K562 (cell line): ENCODE measurements around the gene BRAT1. TPM values are rescaled to one million over a fixed set of nuclear protein-coding genes. Genes with fewer than 3 reads are reported as not detected.

Source experiments
- ATAC-seq: fragments of 200-7000 bp; cut with Tn5 transposase; 3 replicates; pipeline ENCODE4 v1.9.1; 2020; ENCODE audit warnings: moderate library complexity
- BruUV-seq: library from RNA; stranded (reverse); fragments of 400-500 nt; replicated peaks from 2 replicates; lab custom pipeline; 2021; lab: Mats Ljungman, UMichigan
- CTCF ChIA-PET: fragments of 300-600 bp; formaldehyde crosslinking; extraction: SDS; loops from one replicate; lab custom pipeline; 2021; ENCODE audit warnings: low intra/inter-chr PET ratio; lab: Yijun Ruan, JAX
- POLR2A ChIA-PET: fragments of 300-600, 350-650 bp; sonication (Branson Sonifier 250); formaldehyde crosslinking; extraction: SDS; loops from one replicate; lab custom pipeline; 2021; ENCODE audit warnings: antibody characterized with exemption, inconsistent platforms; lab: Yijun Ruan, JAX
- DNase-seq, 4 experiments: peaks; one replicate each; pipeline versions ENCODE4 v3.0.0 to v3.0.0-alpha.2; 2011 to 2018; ENCODE audit warnings: low spot score in 3 of 4, mixed read lengths in 3 of 4; ENCODE audit errors: extremely low read depth in 1 of 4
- FAIRE-seq: peaks from 2 replicates; lab custom pipeline; 2011; peaks lifted over from hg19 to GRCh38; lab: Jason Lieb, UNC
- H2AFZ ChIP-seq: 2 replicates; pipeline ENCODE4 v1.6.0; 2011; ENCODE audit warnings: low read depth, low read length, control low read depth, inconsistent platforms
- H3K27ac ChIP-seq: fragments of 200-600 bp; 3 replicates; pipeline ENCODE4 v1.8.0; 2011; ENCODE audit warnings: low read depth, mild to moderate bottlenecking, control low read depth, inconsistent platforms, low read length, moderate library complexity, mixed read lengths; ENCODE audit errors: extremely low read depth
- H3K27me3 ChIP-seq, 2 experiments: fragments of 300-600 bp in 1 of 2; 2 replicates in 1 of 2; 3 replicates in 1 of 2; pipeline versions ENCODE4 v1.6.0 to v1.8.0; 2011; ENCODE audit warnings: inconsistent platforms in 2 of 2, low read length in 2 of 2, mild to moderate bottlenecking in 1 of 2, mixed read lengths in 1 of 2, moderate library complexity in 1 of 2; ENCODE audit not compliant: control insufficient read depth in 2 of 2, insufficient read depth in 2 of 2
- H3K36me3 ChIP-seq: fragments of 300-600 bp; 3 replicates; pipeline ENCODE4 v1.8.0; 2011; ENCODE audit warnings: mild to moderate bottlenecking, low read length, inconsistent platforms; ENCODE audit not compliant: control insufficient read depth, insufficient read depth
- H3K4me1 ChIP-seq, 2 experiments: fragments of 200-600 bp in 1 of 2; replicated peaks in 1 of 2; 2 replicates in 1 of 2; 3 replicates in 1 of 2; pipeline versions ENCODE4 v1.5.1 to v1.8.0; 2011; ENCODE audit warnings: inconsistent platforms in 2 of 2, low read length in 2 of 2, mild to moderate bottlenecking in 1 of 2, mixed read lengths in 1 of 2, moderate library complexity in 1 of 2; ENCODE audit not compliant: control insufficient read depth in 2 of 2, insufficient read depth in 2 of 2
- H3K4me2 ChIP-seq: 2 replicates; pipeline ENCODE4 v1.6.1; 2011; ENCODE audit warnings: low read length, control low read depth, inconsistent platforms, mixed read lengths; ENCODE audit not compliant: insufficient read depth
- H3K4me3 ChIP-seq: fragments of 200-600 bp; sonication (generic), shearing (Covaris generic); 2 replicates; pipeline ENCODE4 v1.5.1; 2016; ENCODE audit warnings: control low read depth, inconsistent platforms
- H3K79me2 ChIP-seq: fragments of 200-600 bp; 3 replicates; pipeline ENCODE4 v1.8.0; 2011; ENCODE audit warnings: low read length, inconsistent platforms; ENCODE audit not compliant: control insufficient read depth, insufficient read depth
- H3K9ac ChIP-seq, 2 experiments: 2 replicates each; pipeline versions ENCODE4 v1.6.0 to v1.6.1; 2011; ENCODE audit warnings: low read depth in 2 of 2, low read length in 2 of 2, control low read depth in 1 of 2, inconsistent platforms in 1 of 2, mild to moderate bottlenecking in 1 of 2, mixed read lengths in 1 of 2; ENCODE audit not compliant: insufficient read depth in 1 of 2
- H3K9me1 ChIP-seq: one replicate; pipeline ENCODE4 v1.6.0; 2011; ENCODE audit warnings: inconsistent platforms, mild to moderate bottlenecking, low read length, moderate library complexity; ENCODE audit not compliant: control insufficient read depth, insufficient read depth
- H3K9me3 ChIP-seq: replicated peaks from 2 replicates; pipeline ENCODE4 v1.5.1; 2011; ENCODE audit warnings: low read depth, low read length, inconsistent platforms; ENCODE audit not compliant: control insufficient read depth, insufficient read depth
- H4K20me1 ChIP-seq: replicated peaks from 2 replicates; pipeline ENCODE4 v1.6.1; 2011; ENCODE audit warnings: low read length, inconsistent platforms, mixed read lengths; ENCODE audit not compliant: control insufficient read depth, insufficient read depth
- CCNT2 ChIP-seq: IDR thresholded peaks from 2 replicates; pipeline ENCODE4 v1.6.1; 2011; ENCODE audit warnings: borderline replicate concordance, low read depth, mild to moderate bottlenecking, moderate library complexity, mixed read lengths, low read length; ENCODE audit not compliant: insufficient read length; ENCODE audit errors: extremely low read depth
- CHD4 ChIP-seq: fragments of 200-600 bp; sonication (generic); IDR thresholded peaks from 3 replicates; pipeline ENCODE4 v1.6.1; 2012; ENCODE audit warnings: low read depth, mild to moderate bottlenecking, mixed read lengths, low read length, inconsistent platforms; ENCODE audit not compliant: insufficient read depth, insufficient replicate concordance, poor library complexity, severe bottlenecking
- EGR1 ChIP-seq: fragments of 450-650 bp; conservative IDR thresholded peaks from 2 replicates; pipeline ENCODE4 v1.6.1; 2017; ENCODE audit warnings: mild to moderate bottlenecking
- ELK1 ChIP-seq: sonication (generic); formaldehyde crosslinking; IDR thresholded peaks from 2 replicates; pipeline ENCODE4 v1.8.1; 2022; ENCODE audit warnings: missing genetic modification reagents
- FOXK1 ChIP-seq: sonication (generic); formaldehyde crosslinking; IDR thresholded peaks from 2 replicates; pipeline ENCODE4 v1.8.0; 2022; ENCODE audit warnings: missing genetic modification reagents, mild to moderate bottlenecking, borderline replicate concordance
- HMGN3 ChIP-seq: IDR thresholded peaks from 2 replicates; pipeline ENCODE4 v1.6.1; 2011; ENCODE audit warnings: borderline replicate concordance, low read depth, mild to moderate bottlenecking, mixed read lengths, low read length; ENCODE audit not compliant: insufficient read length; ENCODE audit errors: extremely low read depth
- JUND ChIP-seq, 2 experiments: IDR thresholded peaks; 2 replicates in 1 of 2; 3 replicates in 1 of 2; pipeline ENCODE4 v1.6.1; 2011; ENCODE audit warnings: borderline replicate concordance in 2 of 2, low read depth in 2 of 2, low read length in 2 of 2, improper control_type of control experiment in 1 of 2, missing biosample characterization in 1 of 2, missing genetic modification characterization in 1 of 2, missing genetic modification reagents in 1 of 2
- MEF2D ChIP-seq: conservative IDR thresholded peaks from 2 replicates; pipeline ENCODE4 v1.6.1; 2016; ENCODE audit warnings: low read depth, missing genetic modification characterization, missing compliant biosample characterization
- PURB ChIP-seq: sonication (generic); formaldehyde crosslinking; IDR thresholded peaks from 2 replicates; pipeline ENCODE4 v1.9.0; 2021; ENCODE audit warnings: low read depth, mild to moderate bottlenecking, missing genetic modification reagents
- SAP30 ChIP-seq: fragments of 200-600 bp; sonication (generic); IDR thresholded peaks from 2 replicates; pipeline ENCODE4 v1.6.1; 2012; ENCODE audit warnings: borderline replicate concordance, low read depth, mild to moderate bottlenecking, moderate library complexity, low read length, control low read depth, inconsistent platforms; ENCODE audit not compliant: insufficient read depth, poor library complexity, severe bottlenecking
- SMAD3 ChIP-seq: fragments of 450-650 bp; formaldehyde crosslinking; conservative IDR thresholded peaks from 2 replicates; pipeline ENCODE4 v1.4.0; 2020; ENCODE audit warnings: mild to moderate bottlenecking
- SMARCA4 ChIP-seq: fragments of 450-650 bp; IDR thresholded peaks from 2 replicates; pipeline ENCODE4 v1.6.1; 2016
- ZNF263 ChIP-seq: sonication (generic); formaldehyde crosslinking; IDR thresholded peaks from 2 replicates; pipeline ENCODE4 v1.8.0; 2022; ENCODE audit warnings: mild to moderate bottlenecking, missing genetic modification reagents, borderline replicate concordance
- WGBS: fragments of 100-300 bp; shearing (Covaris generic); methylation state at CpG from one replicate; pipeline ENCODE4 v1.1.6; 2016; ENCODE audit warnings: low coverage, mixed read lengths; ENCODE audit not compliant: insufficient coverage; ENCODE audit errors: missing lambda C conversion rate; 5-methylcytosine and 5-hydroxymethylcytosine counted together
- in situ Hi-C: fragments of 300-500 bp; cut with MboI; formaldehyde crosslinking; loops from 4 replicates; pipeline ENCODE4 v1.15.0; 2018; ENCODE audit warnings: inconsistent platforms, mixed read lengths
- intact Hi-C: fragments of 100-400 bp; cut with micrococcal nuclease; formaldehyde crosslinking; loops from 2 replicates; pipeline ENCODE4 v1.14.2; 2022
- polyA plus RNA-seq, 8 experiments: library from polyadenylated mRNA; depleted of rRNA in 4 of 8; stranded (reverse) in 5 of 8; unstranded in 3 of 8; fragments of >200 nt; fragmentation: Nextera tagmentation in 2 of 8; fragmentation: Illumina TruSeq in 1 of 8; extraction: Ambion mirVana in 2 of 8; extraction: Trizol in 1 of 8; gene quantifications; 2 replicates each; pipeline versions ENCODE4 v1.2.1 to v1.2.3, GENCODE V29; 2011 to 2014; ENCODE audit warnings: inconsistent platforms in 1 of 8, missing spikeins in 1 of 8
- total RNA-seq, 7 experiments: library from RNA; depleted of rRNA in 6 of 7; stranded (reverse); fragments of >200 nt in 6 of 7; fragmentation: Illumina TruSeq in 2 of 7; extraction: Trizol in 2 of 7; gene quantifications; 2 replicates each; pipeline versions ENCODE4 v1.2.1 to v1.2.3, GENCODE V29; 2011 to 2021; ENCODE audit warnings: low replicate concordance in 1 of 7
- TF ChIP-seq, protein P1 (sequence below): fragments of 150-350 bp; IDR thresholded peaks from 2 replicates; pipeline ENCODE4 v1.6.1; 2014; ENCODE audit warnings: low read depth, mild to moderate bottlenecking, low read length, borderline replicate concordance

The BRAT1 gene
- total and polyA plus RNA-seq, 9 of the 15 experiments (the other 6 are each of a cell fraction or from before 2014, with no cell fraction given) = 0.13 to 49.6 (median 10.5) TPM

DNA sequence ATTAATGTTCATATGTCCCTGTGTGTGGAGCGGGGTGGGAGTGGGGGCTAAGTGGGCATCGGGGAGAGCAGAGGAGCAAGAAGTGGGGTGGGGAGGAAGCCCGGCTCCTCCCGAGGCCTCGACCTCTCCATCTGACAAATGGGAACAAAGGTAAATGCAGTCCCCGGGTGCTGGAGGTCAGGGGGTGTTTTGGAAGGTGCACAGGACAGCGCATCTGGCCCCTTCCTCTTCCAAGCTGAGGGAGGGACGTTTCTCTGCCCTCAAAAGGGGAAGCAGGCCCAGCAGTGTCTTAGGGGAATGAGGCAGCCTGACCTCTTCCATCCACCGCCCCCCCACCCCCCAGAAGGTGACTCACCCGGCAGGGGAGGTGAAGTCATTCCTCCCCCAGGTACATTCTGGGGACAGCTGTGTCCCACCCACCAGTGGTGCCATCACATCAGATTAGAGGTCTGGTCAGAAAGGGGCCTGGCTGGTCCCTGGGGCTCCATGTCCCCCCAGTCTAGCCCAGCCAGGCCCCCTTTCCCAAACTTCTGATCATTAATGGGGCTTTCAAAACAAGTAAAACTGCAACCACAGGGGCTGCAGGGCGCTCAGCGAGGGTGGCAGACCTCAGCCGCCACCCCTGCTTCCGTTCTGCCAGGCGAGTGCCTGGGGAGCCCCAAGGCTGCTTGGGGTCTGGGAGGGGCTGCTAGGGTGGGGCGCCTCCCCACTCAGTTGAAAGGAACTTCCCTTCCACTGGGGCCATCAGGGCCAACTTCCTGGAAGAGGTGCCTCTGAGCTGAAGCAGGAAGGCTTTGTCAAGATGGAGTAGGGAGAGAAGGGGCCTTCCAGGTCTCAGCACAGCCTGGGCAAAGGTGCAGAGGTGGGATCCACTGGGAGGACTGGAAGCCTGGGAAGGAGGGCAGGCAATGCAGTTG, 25.0 kb downstream of the BRAT1 start:
- peaks cover 25 to 61% of the 10 kb centered on the region in 2 experiments for H3K4me1 ChIP-seq
- ATAC-seq = peak; percentile 38
- POLR2A ChIA-PET = interaction anchor here (0.7 kb wide), 1 partner anchor 153 kb away, joined by 3 read pairs; no protein-coding TSS in a partner anchor
- WGBS = 30% methylated on average over 6 of the region's 16 CpGs
- no peaks in the 10 kb centered on the region for H3K36me3 ChIP-seq
- H3K9ac ChIP-seq = peak overlapping the region in 1 of 2 experiments; percentile 53; a peak in 2 of 4 replicates
- H4K20me1 ChIP-seq = no peaks in the 10 kb centered on the region
- FAIRE-seq = peak; percentile 69
- intact Hi-C loops = no loop called here
- BruUV-seq = no TSS peak
- no peaks in the 10 kb centered on the region for H3K27me3 ChIP-seq
- no peaks in the 10 kb centered on the region for H3K9me1 ChIP-seq
- CTCF ChIA-PET = no interaction called here
- H3K27ac ChIP-seq = peak overlapping the region; percentile 42; the same call in 1 of the 3 replicates
- peak; percentile 78 to 86 (median 81) for DNase-seq
- H3K9me3 ChIP-seq = no peaks in the 10 kb centered on the region
- no peak overlapping the region for H3K4me3 ChIP-seq
- H3K4me2 ChIP-seq = no peak overlapping the region
- H3K79me2 ChIP-seq = no peaks in the 10 kb centered on the region
- in situ Hi-C loops = no loop called here
- H2AFZ ChIP-seq = no peak overlapping the region; the same call in 1 of the 2 replicates
- peak; percentile 60 for TF ChIP-seq CHD4
- TF ChIP-seq PURB = no peak
- TF ChIP-seq HMGN3 = no peak
- TF ChIP-seq FOXK1 (CRISPR knock-in tag) = no peak
- TF ChIP-seq SAP30 = no peak
- no peak for TF ChIP-seq ELK1 (CRISPR knock-in tag)
- peak; percentile 93 for TF ChIP-seq EGR1
- peak; percentile 98 for TF ChIP-seq JUND (IDR thresholded peaks at IDR 0.05; ENCODE audit: borderline replicate concordance, low read depth, low read length)
- TF ChIP-seq JUND (tag; IDR thresholded peaks at IDR 0.05; ENCODE audit: borderline replicate concordance, low read depth, low read length) = peak; percentile 89; the same call in 1 of the 3 replicates
- TF ChIP-seq ZNF263 (CRISPR knock-in tag) = peak; percentile 30; the same call in 1 of the 2 replicates
- TF ChIP-seq SMAD3 = no peak
- no peak for TF ChIP-seq CCNT2
- peak; percentile 87 for TF ChIP-seq SMARCA4
- TF ChIP-seq, protein P1, sequence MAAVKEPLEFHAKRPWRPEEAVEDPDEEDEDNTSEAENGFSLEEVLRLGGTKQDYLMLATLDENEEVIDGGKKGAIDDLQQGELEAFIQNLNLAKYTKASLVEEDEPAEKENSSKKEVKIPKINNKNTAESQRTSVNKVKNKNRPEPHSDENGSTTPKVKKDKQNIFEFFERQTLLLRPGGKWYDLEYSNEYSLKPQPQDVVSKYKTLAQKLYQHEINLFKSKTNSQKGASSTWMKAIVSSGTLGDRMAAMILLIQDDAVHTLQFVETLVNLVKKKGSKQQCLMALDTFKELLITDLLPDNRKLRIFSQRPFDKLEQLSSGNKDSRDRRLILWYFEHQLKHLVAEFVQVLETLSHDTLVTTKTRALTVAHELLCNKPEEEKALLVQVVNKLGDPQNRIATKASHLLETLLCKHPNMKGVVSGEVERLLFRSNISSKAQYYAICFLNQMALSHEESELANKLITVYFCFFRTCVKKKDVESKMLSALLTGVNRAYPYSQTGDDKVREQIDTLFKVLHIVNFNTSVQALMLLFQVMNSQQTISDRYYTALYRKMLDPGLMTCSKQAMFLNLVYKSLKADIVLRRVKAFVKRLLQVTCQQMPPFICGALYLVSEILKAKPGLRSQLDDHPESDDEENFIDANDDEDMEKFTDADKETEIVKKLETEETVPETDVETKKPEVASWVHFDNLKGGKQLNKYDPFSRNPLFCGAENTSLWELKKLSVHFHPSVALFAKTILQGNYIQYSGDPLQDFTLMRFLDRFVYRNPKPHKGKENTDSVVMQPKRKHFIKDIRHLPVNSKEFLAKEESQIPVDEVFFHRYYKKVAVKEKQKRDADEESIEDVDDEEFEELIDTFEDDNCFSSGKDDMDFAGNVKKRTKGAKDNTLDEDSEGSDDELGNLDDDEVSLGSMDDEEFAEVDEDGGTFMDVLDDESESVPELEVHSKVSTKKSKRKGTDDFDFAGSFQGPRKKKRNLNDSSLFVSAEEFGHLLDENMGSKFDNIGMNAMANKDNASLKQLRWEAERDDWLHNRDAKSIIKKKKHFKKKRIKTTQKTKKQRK = no peak
- TF ChIP-seq MEF2D = no peak
